Spleen (tissue), 11 donors: ENCODE data around the gene OR6B3. TPM values are rescaled to one million over a fixed set of nuclear protein-coding genes. Genes with fewer than 3 reads are reported as not detected.

Experiments used
- DNase-seq: peaks from one replicate; pipeline ENCODE4 v3.0.0-alpha.2; 2020
- H3K27ac ChIP-seq, 8 donors: fragments of 200-600 bp; sonication (generic) in 7 of 8; 1 replicate in 4 of 8; 2 replicates in 4 of 8; pipeline versions ENCODE4 v1.5.0 to v1.8.0; 2016 to 2021; ENCODE audit warnings: inconsistent platforms in 4 of 8, mild to moderate bottlenecking in 4 of 8, moderate library complexity in 1 of 8
- H3K27me3 ChIP-seq, 7 donors: fragments of 200-600 bp; sonication (generic) in 6 of 7; replicated peaks in 1 of 7; 1 replicate in 4 of 7; 2 replicates in 3 of 7; pipeline versions ENCODE4 v1.5.0 to v1.8.0; 2016 to 2021; ENCODE audit warnings: inconsistent platforms in 3 of 7, mild to moderate bottlenecking in 1 of 7
- H3K36me3 ChIP-seq, 6 donors: fragments of 200-600 bp; sonication (generic) in 5 of 6; 1 replicate in 4 of 6; 2 replicates in 2 of 6; pipeline versions ENCODE4 v1.5.0 to v1.8.0; 2016 to 2021; ENCODE audit warnings: inconsistent platforms in 2 of 6
- H3K4me1 ChIP-seq, 6 donors: fragments of 200-600 bp; sonication (generic) in 5 of 6; 1 replicate in 3 of 6; 2 replicates in 3 of 6; pipeline versions ENCODE4 v1.5.0 to v1.8.0; 2016 to 2021; ENCODE audit warnings: inconsistent platforms in 3 of 6
- H3K4me3 ChIP-seq, 8 donors: fragments of 200-600 bp; sonication (generic) in 7 of 8; 1 replicate in 4 of 8; 2 replicates in 4 of 8; pipeline versions ENCODE4 v1.5.0 to v1.8.0; 2016 to 2021; ENCODE audit warnings: inconsistent platforms in 4 of 8, mild to moderate bottlenecking in 4 of 8, moderate library complexity in 2 of 8
- H3K9me3 ChIP-seq, 8 donors: fragments of 200-600 bp; sonication (generic) in 7 of 8; 1 replicate in 4 of 8; 2 replicates in 4 of 8; pipeline versions ENCODE4 v1.5.0 to v1.8.0; 2016 to 2021; ENCODE audit warnings: inconsistent platforms in 4 of 8
- CTCF ChIP-seq, 11 experiments: fragments of 200-600 bp in 7 of 11; fragments of 450-650 bp in 4 of 11; sonication (generic) in 4 of 11; IDR thresholded peaks in 8 of 11; conservative IDR thresholded peaks in 3 of 11; 1 replicate in 7 of 11; 2 replicates in 4 of 11; pipeline versions ENCODE4 v1.4.0 to v1.8.0; 2016 to 2021; ENCODE audit warnings: antibody characterized with exemption in 11 of 11, inconsistent platforms in 4 of 11, mild to moderate bottlenecking in 1 of 11
- POLR2A ChIP-seq, 3 donors: fragments of 450-650 bp; IDR thresholded peaks; one replicate each; pipeline ENCODE4 v1.5.1; 2017; ENCODE audit warnings: antibody characterized with exemption in 3 of 3, mild to moderate bottlenecking in 1 of 3
- POLR2AphosphoS5 ChIP-seq, 3 donors: sonication (generic); formaldehyde crosslinking; IDR thresholded peaks; one replicate each; pipeline ENCODE4 v1.5.1; 2017; ENCODE audit warnings: antibody characterized with exemption in 3 of 3
- WGBS, 5 donors: extraction: QIAGEN DNeasy Blood & Tissue Kit in 3 of 5; methylation state at CpG; one replicate each; pipeline versions ENCODE4 v1.1.5 to v1.1.7; 2013 to 2018; 5-methylcytosine and 5-hydroxymethylcytosine counted together
- intact Hi-C: fragments of 100-400 bp; cut with DNase I; formaldehyde crosslinking; loops from one replicate; pipeline ENCODE4 v1.15.0; 2023; ENCODE audit warnings: low total_unique reads
- polyA plus RNA-seq, 3 donors: library from polyadenylated mRNA; stranded (reverse); fragments of 200-250 nt; gene quantifications; one replicate each; pipeline ENCODE4 v1.2.1, GENCODE V29; 2013
- total RNA-seq, 7 donors: library from RNA; depleted of rRNA in 3 of 7; stranded (reverse); fragments of >200 nt in 3 of 7; fragmentation: NEBNext Ultra II Directional in 4 of 7; extraction: Animal tissue kit (Norgen Biotek cat#: 25700) in 4 of 7; gene quantifications; one replicate each; pipeline versions ENCODE4 v1.1.0 to v1.2.1, GENCODE V29; 2016 to 2021
- donor health status: healthy with polysubstance abuse.
- donor health status: DM: no; HTN: no; CAD: no; lungs with moderate emphysema.
- donor health status: DM: no; HTN: no; CAD: no.
- donor health status: Bipolar disorder and iron deficiency.
- donor health status: healthy.
- donor health status: DM: no; HTN: no; CAD: no.
- donor health status: DM: yes; HTN: yes; CAD: no.

Gene OR6B3
- total and polyA plus RNA-seq, 10 donors, result not detected

GRCh38 chr2:240089306-240089705, 36.0 kb upstream of the OR6B3 start:
- Histone ChIP-seq H3K27ac (no peak overlapping the region), H3K4me3 (no peak overlapping the region), H3K27me3 (peaks cover 0 to 37% (median 5%) of the 10 kb centered on the region in 7 donors), H3K36me3 (no peaks in the 10 kb centered on the region), H3K4me1 (no peaks in the 10 kb centered on the region), H3K9me3 (peaks cover 6 to 33% (median 24%) of the 10 kb centered on the region in 8 donors)
- intact Hi-C loops, result no loop called here
- TF ChIP-seq CTCF (IDR thresholded peaks at IDR 0.05 in 8 of 11, conservative IDR thresholded peaks at IDR 0.05 in 3 of 11), result no peak
- TF ChIP-seq POLR2A (IDR thresholded peaks at IDR 0.05), result no peak
- no peak for TF ChIP-seq POLR2AphosphoS5 (IDR thresholded peaks at IDR 0.05)
- DNase-seq, result no peak
- 67 to 76% (median 75%) methylated on average over 5 of the region's 5 CpGs for WGBS, 5 donors

GRCh38 chr2:240086563-240086962, 33.2 kb upstream of the OR6B3 start:
- no peak for TF ChIP-seq POLR2AphosphoS5 (IDR thresholded peaks at IDR 0.05)
- no peak for TF ChIP-seq CTCF (IDR thresholded peaks at IDR 0.05 in 8 of 11, conservative IDR thresholded peaks at IDR 0.05 in 3 of 11)
- no peak for TF ChIP-seq POLR2A (IDR thresholded peaks at IDR 0.05)
- H3K4me3 ChIP-seq, result no peak overlapping the region
- H3K9me3 ChIP-seq, result peaks cover 6 to 28% (median 24%) of the 10 kb centered on the region in 8 donors
- intact Hi-C loops, result no loop called here
- no peak overlapping the region for H3K27ac ChIP-seq
- no peaks in the 10 kb centered on the region for H3K36me3 ChIP-seq
- H3K4me1 ChIP-seq, result no peaks in the 10 kb centered on the region
- H3K27me3 ChIP-seq, result peaks cover 0 to 11% (median 0%) of the 10 kb centered on the region in 7 donors
- DNase-seq, result no peak

GRCh38 chr2:240078631-240079030, 25.3 kb upstream of the OR6B3 start:
- 37 to 71% (median 55%) methylated on average over 2 of the region's 2 CpGs for WGBS, 5 donors
- no peaks in the 10 kb centered on the region for H3K4me1 ChIP-seq
- H3K9me3 ChIP-seq, result peaks cover 0 to 45% (median 36%) of the 10 kb centered on the region in 8 donors
- no peak for DNase-seq
- H3K27me3 ChIP-seq, result peaks cover 0 to 24% (median 0%) of the 10 kb centered on the region in 7 donors
- no peak overlapping the region for H3K4me3 ChIP-seq
- no peak for TF ChIP-seq POLR2A (IDR thresholded peaks at IDR 0.05)
- no peak overlapping the region for H3K27ac ChIP-seq
- H3K36me3 ChIP-seq, result no peaks in the 10 kb centered on the region
- intact Hi-C loops, result no loop called here

- Histone ChIP-seq H3K36me3 (no peaks in the 10 kb centered on the region), H3K4me3 (no peak overlapping the region), H3K9me3 (peaks cover 0 to 45% (median 36%) of the 10 kb centered on the region in 8 donors), H3K4me1 (no peaks in the 10 kb centered on the region), H3K27me3 (peaks cover 0 to 34% (median 0%) of the 10 kb centered on the region in 7 donors), H3K27ac (no peak overlapping the region)
- intact Hi-C loops, result no loop called here
- DNase-seq, result no peak
- no peak for TF ChIP-seq POLR2A (IDR thresholded peaks at IDR 0.05)
- TF ChIP-seq POLR2AphosphoS5 (IDR thresholded peaks at IDR 0.05), result no peak
- no peak for TF ChIP-seq CTCF (IDR thresholded peaks at IDR 0.05 in 8 of 11, conservative IDR thresholded peaks at IDR 0.05 in 3 of 11)
Observed at GRCh38 chr2:240077442-240077841, 24.1 kb upstream of the OR6B3 start.

GRCh38 chr2:240074545-240074944, 21.2 kb upstream of the OR6B3 start:
- DNase-seq, result no peak
- WGBS, 5 donors, result 53 to 90% (median 53%) methylated on average over 5 of the region's 5 CpGs
- Histone ChIP-seq H3K36me3 (no peaks in the 10 kb centered on the region), H3K27me3 (peaks cover 0 to 34% (median 0%) of the 10 kb centered on the region in 7 donors), H3K27ac (no peak overlapping the region), H3K4me1 (no peaks in the 10 kb centered on the region), H3K4me3 (no peak overlapping the region), H3K9me3 (peaks cover 0 to 45% (median 36%) of the 10 kb centered on the region in 8 donors)
- intact Hi-C loops, result no loop called here
- no peak for TF ChIP-seq POLR2A (IDR thresholded peaks at IDR 0.05)
- no peak for TF ChIP-seq POLR2AphosphoS5 (IDR thresholded peaks at IDR 0.05)
